NCI-H1436 treated with DMSO at 0.1 percent for 48 hours (cell line): ENCODE measurements around the gene GBP5.
"Not testable (repeated sequence)": the region's sequence is repeated elsewhere in the genome, so short reads cannot be mapped to it uniquely, and the experiment has no call there.

Source experiments
- DNase-seq: peaks from one replicate; lab custom pipeline; 2025; lab: John Stamatoyannopoulos, UW

The GBP5 gene

GRCh38 chr1:89272269-89273041 lies at the start of gene GBP5:
TSS of gene GBP5 (minus strand) at chr1:89272860. CDS start at chr1:89269555, 3,305 bp downstream.
- not testable (repeated sequence) for DNase-seq

GRCh38 chr1:89322402-89322801 lies 49.7 kb upstream of the GBP5 start:
- no peak for DNase-seq

GRCh38 chr1:89312572-89312971 lies 39.9 kb upstream of the GBP5 start:
- DNase-seq: no peak

- DNase-seq: no peak
Observed at GRCh38 chr1:89311757-89312156, 39.1 kb upstream of the GBP5 start.

- DNase-seq: no peak
Observed at GRCh38 chr1:89310976-89311375, 38.3 kb upstream of the GBP5 start.

- DNase-seq: no peak
Observed at GRCh38 chr1:89310505-89310904, 37.8 kb upstream of the GBP5 start.

- DNase-seq: no peak
Observed at GRCh38 chr1:89309828-89310227, 37.2 kb upstream of the GBP5 start.

- no peak for DNase-seq
Observed at GRCh38 chr1:89306273-89306672, 33.6 kb upstream of the GBP5 start.

- DNase-seq: no peak
Observed at GRCh38 chr1:89305493-89305892, 32.8 kb upstream of the GBP5 start.

- DNase-seq: no peak
Observed at GRCh38 chr1:89304572-89305230, 32.0 kb upstream of the GBP5 start.

GRCh38 chr1:89302697-89303332 lies 30.2 kb upstream of the GBP5 start:
- DNase-seq: no peak

- DNase-seq: not testable (repeated sequence)
Observed at GRCh38 chr1:89299739-89300463, 27.2 kb upstream of the GBP5 start.

- no peak for DNase-seq
Observed at GRCh38 chr1:89298461-89298860, 25.8 kb upstream of the GBP5 start.

GRCh38 chr1:89295187-89295586 lies 22.5 kb upstream of the GBP5 start:
- no peak for DNase-seq

GRCh38 chr1:89291276-89291675 lies 18.6 kb upstream of the GBP5 start:
- DNase-seq: no peak

- no peak for DNase-seq
Observed at GRCh38 chr1:89288051-89288340, 15.3 kb upstream of the GBP5 start.

GRCh38 chr1:89287181-89288050 lies 14.8 kb upstream of the GBP5 start:
- no peak for DNase-seq

- DNase-seq: no peak
Observed at GRCh38 chr1:89286549-89287180, 14.0 kb upstream of the GBP5 start.

- no peak for DNase-seq
Observed at GRCh38 chr1:89285745-89286380, 13.2 kb upstream of the GBP5 start.

GRCh38 chr1:89284078-89284763 lies 11.6 kb upstream of the GBP5 start:
- not testable (repeated sequence) for DNase-seq
